Memory B cell (primary cell): Measurements from ENCODE around the gene RAB11A.
A peak's percentile ranks its signal among the peaks of the same experiment; 100 is the strongest.

Experiments
- ATAC-seq: fragments of 150-1000 bp; cut with Tn5 transposase; 2 replicates; pipeline ENCODE4 v1.10.0; 2021; ENCODE audit warnings: low read depth, mild to moderate bottlenecking, moderate library complexity
- DNase-seq, 2 donors: peaks; one replicate each; pipeline ENCODE4 v3.0.0; 2022; ENCODE audit warnings: low spot score in 2 of 2
- H3K27ac Mint-ChIP-seq: one replicate; pipeline ENCODE4 v1.8.0; 2022; ENCODE audit warnings: mild to moderate bottlenecking, moderate library complexity, mixed read lengths
- H3K27me3 Mint-ChIP-seq: one replicate; pipeline ENCODE4 v1.8.0; 2022; ENCODE audit warnings: mixed read lengths
- H3K36me3 Mint-ChIP-seq: one replicate; pipeline ENCODE4 v1.8.0; 2022; ENCODE audit warnings: mild to moderate bottlenecking, mixed read lengths
- H3K4me1 Mint-ChIP-seq: one replicate; pipeline ENCODE4 v1.8.0; 2022; ENCODE audit warnings: mixed read lengths
- H3K4me3 Mint-ChIP-seq: one replicate; pipeline ENCODE4 v1.8.0; 2022; ENCODE audit warnings: mild to moderate bottlenecking, moderate library complexity, mixed read lengths
- H3K9me3 Mint-ChIP-seq: one replicate; pipeline ENCODE4 v1.8.0; 2022; ENCODE audit warnings: mixed read lengths

RAB11A gene

DNA sequence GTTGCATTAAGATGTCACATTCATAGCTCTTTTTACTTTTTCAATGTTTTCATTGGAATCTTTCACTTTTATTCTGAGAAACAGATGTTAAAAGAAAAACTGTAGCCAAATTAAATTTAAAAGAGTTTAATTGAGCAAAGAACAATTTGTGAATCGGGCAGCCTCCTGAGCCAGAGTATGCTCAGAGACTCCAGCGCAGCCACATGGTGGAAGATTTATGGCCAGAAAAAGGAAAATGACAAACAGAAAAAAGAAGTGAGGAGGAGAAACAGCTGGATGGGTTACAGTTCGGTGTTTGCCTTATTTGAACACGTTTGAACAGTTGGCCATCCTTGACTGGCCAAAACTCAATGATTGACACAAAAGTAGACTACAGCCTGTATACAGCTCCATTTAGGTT lies 33.8 kb upstream of the RAB11A start:
- Mint-ChIP-seq H3K36me3 (no peaks in the 10 kb centered on the region), H3K9me3 (no peaks in the 10 kb centered on the region), H3K27me3 (no peaks in the 10 kb centered on the region), H3K27ac (peak overlapping the region; percentile 39), H3K4me1 (peaks cover 18% of the 10 kb centered on the region), H3K4me3 (no peak overlapping the region)
- DNase-seq (no peak), ATAC-seq (no peak)

DNA sequence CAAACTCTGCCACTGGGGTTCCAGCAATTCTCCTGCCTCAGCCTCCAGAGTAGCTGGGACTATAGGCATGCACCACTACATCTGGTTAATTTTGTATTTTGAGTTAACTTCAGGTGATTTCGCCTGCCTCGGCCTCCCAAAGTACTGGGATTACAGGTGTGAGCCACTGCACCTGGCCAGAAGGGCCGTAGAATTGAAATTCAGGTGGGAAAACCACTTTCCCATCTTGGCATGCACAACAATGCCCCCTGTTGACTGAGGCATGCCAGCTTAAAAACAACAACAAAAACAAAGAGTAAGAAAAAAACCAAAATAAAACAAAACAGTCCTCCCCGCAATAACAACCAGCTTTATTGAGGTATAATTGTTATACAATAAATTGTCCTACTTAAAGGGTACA lies 32.6 kb upstream of the RAB11A start:
- Mint-ChIP-seq H3K4me1 (peaks cover 17% of the 10 kb centered on the region), H3K9me3 (no peaks in the 10 kb centered on the region), H3K27me3 (no peaks in the 10 kb centered on the region), H3K27ac (no peak overlapping the region), H3K36me3 (no peaks in the 10 kb centered on the region), H3K4me3 (no peak overlapping the region)
- DNase-seq (no peak), ATAC-seq (no peak)

DNA sequence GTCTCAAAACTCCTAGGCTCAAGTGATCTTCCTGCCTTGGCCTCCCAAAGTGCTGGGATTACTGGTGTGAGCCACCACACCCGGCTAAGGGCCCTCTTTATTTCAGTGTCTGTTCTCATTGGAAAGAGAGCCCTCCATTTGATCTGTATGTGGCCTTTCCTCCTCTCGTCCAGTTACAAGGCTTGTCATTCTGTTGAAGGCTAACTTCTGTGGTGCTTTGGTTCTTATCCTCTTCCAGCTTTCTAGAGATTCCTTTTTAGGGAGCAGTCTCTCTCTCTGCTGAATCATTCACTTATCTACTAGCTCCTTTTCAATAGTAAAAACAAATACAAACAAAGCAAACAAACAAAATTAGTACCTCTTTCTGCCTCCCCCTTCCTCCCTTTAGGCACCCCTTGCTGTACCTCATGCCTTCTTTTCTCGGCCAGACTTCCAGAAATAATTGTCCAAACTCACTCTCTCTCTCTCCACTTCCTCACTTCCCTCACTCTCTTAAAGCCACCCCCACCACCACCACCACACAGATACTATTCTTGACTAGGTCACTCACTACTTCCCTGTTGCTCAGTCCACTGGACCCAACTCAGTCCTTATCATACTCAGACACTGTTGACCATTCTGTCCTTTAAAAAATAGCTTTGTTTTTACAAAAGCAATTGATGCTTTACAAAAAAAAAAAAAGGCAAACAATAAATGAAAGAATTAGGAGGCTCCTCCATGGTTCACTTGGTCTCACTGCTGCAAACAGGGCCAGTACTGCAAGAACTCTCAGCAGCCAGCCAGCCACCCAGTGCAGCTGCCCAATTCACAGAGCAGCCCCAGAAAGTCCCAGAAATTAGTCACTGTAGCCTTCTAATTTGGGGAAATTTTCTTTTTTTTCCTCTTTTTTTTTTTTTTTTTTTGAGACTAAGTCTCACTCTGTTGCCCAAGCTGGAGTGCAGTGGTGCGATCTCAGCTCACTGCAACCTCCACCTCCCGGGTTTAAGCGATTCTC lies 31.7 kb upstream of the RAB11A start:
- Mint-ChIP-seq H3K27ac (no peak overlapping the region), H3K9me3 (no peaks in the 10 kb centered on the region), H3K4me3 (no peak overlapping the region), H3K36me3 (no peaks in the 10 kb centered on the region), H3K27me3 (no peaks in the 10 kb centered on the region), H3K4me1 (peaks cover 16% of the 10 kb centered on the region)
- ATAC-seq = no peak
- no peak for DNase-seq

GRCh38 chr15:65839354-65839901 lies 29.9 kb upstream of the RAB11A start:
- no peaks in the 10 kb centered on the region for H3K9me3 Mint-ChIP-seq
- H3K36me3 Mint-ChIP-seq = no peaks in the 10 kb centered on the region
- DNase-seq (no peak), ATAC-seq (no peak)
- no peak overlapping the region for H3K27ac Mint-ChIP-seq
- H3K4me3 Mint-ChIP-seq = no peak overlapping the region
- H3K27me3 Mint-ChIP-seq = no peaks in the 10 kb centered on the region
- peaks cover 6% of the 10 kb centered on the region for H3K4me1 Mint-ChIP-seq

DNA sequence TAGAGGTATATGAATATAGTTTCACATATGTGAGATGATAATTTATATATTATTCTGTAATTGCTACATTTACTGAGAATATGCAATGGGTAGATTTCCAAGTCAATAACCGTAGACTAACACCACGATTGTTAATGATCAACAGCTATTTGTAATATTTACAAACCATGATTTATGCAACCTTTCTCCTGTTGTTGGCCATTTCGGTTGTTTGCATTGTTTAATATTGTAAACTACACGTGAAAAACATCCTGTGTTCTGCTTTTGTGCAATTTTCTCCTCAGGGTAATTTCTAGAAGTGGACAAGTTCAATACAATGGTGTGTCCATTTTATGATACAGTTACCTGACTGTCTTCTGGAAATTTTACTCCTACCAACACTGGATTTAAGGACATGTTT lies 29.3 kb upstream of the RAB11A start:
- no peaks in the 10 kb centered on the region for H3K36me3 Mint-ChIP-seq
- H3K9me3 Mint-ChIP-seq = no peaks in the 10 kb centered on the region
- ATAC-seq = no peak
- peaks cover 6% of the 10 kb centered on the region for H3K4me1 Mint-ChIP-seq
- no peak overlapping the region for H3K4me3 Mint-ChIP-seq
- H3K27me3 Mint-ChIP-seq = no peaks in the 10 kb centered on the region
- no peak for DNase-seq
- no peak overlapping the region for H3K27ac Mint-ChIP-seq

GRCh38 chr15:65841121-65841930 lies 28.0 kb upstream of the RAB11A start:
- Mint-ChIP-seq H3K27me3 (no peaks in the 10 kb centered on the region), H3K4me3 (no peak overlapping the region), H3K9me3 (no peaks in the 10 kb centered on the region), H3K27ac (no peak overlapping the region), H3K36me3 (no peaks in the 10 kb centered on the region), H3K4me1 (peaks cover 6% of the 10 kb centered on the region)
- no peak for DNase-seq
- ATAC-seq = no peak

DNA sequence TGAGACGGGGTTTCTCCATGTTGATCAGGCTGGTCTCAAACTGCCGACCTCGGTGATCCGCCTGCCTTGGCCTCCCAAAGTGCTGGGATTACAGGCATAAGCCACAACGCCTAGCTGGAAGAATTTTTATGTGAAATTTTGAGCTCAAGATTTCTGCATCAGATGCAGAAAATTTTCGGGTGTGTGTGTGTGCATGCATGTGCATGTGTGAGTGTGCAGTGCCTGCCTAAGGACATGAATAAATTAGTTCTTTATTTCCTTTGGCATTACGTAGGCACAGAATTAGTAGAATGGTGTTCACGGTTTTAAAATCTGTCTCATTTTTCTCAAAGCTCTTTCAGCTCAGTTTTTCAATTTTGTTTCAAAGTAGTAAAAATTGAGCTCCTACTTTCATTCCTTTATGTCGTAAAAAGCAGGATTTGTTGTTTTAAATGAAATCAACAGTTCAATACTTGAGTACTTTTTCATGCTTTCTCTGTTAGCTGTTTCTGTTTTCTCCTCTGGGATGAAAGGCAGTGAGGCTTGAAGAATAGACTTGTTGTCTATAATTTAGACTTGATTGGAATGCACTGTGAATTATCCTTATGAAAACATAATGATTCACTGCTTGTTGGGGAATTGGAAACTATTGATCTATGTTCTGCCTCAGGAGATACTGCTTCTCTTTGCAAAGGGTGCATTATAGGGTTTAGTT lies 23.3 kb upstream of the RAB11A start:
- H3K4me1 Mint-ChIP-seq = no peaks in the 10 kb centered on the region
- no peak for ATAC-seq
- H3K27ac Mint-ChIP-seq = no peak overlapping the region

GRCh38 chr15:65847989-65848388 lies 21.3 kb upstream of the RAB11A start:
- H3K27me3 Mint-ChIP-seq = peaks cover 3% of the 10 kb centered on the region
- H3K36me3 Mint-ChIP-seq = no peaks in the 10 kb centered on the region
- DNase-seq (no peak), ATAC-seq (no peak)
- H3K9me3 Mint-ChIP-seq = no peaks in the 10 kb centered on the region
- no peaks in the 10 kb centered on the region for H3K4me1 Mint-ChIP-seq
- no peak overlapping the region for H3K27ac Mint-ChIP-seq
- no peak overlapping the region for H3K4me3 Mint-ChIP-seq

More for the DNA sequence above, 23.3 kb upstream of the RAB11A start:
- Mint-ChIP-seq H3K36me3 (no peaks in the 10 kb centered on the region), H3K4me3 (no peak overlapping the region), H3K9me3 (no peaks in the 10 kb centered on the region), H3K27me3 (peaks cover 3% of the 10 kb centered on the region)
- DNase-seq = no peak

- Mint-ChIP-seq H3K36me3 (no peaks in the 10 kb centered on the region), H3K27me3 (peaks cover 3% of the 10 kb centered on the region), H3K4me3 (no peak overlapping the region), H3K4me1 (peaks cover 4% of the 10 kb centered on the region), H3K9me3 (no peaks in the 10 kb centered on the region), H3K27ac (no peak overlapping the region)
- ATAC-seq (no peak), DNase-seq (no peak)
These were observed 17.3 kb upstream of the RAB11A start for GRCh38 chr15:65851981-65852380.

DNA sequence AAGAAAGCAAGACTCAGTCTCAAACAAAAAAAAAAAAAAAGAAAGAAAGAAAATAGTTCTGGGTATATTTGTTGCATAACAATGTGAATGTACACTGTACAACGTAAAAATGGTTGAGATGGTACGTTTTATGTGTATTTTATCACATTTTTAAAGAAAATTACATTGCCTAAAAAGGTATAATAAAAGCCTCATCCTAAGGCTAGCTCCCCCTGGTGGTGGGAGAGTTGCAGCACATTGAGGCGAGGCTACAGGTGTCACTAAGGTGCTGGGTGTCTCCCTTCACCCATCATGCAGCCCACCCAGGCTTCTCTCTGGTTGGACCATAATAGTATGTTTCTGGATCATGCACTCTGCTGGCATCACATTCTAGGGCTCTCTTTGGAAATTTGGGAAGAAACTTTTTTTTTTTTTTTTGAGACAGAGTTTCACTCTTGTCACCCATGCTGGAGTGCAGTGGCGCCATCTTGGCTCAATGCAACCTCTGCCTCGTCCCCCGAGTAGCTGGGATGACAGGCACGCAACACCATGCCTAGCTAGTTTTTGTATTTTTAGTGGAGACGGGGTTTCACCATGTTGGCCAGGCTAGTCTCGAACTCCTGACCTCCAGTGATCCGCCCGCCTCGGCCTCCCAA lies 12.4 kb upstream of the RAB11A start:
- peak; percentile 89 for ATAC-seq
- no peak overlapping the region for H3K27ac Mint-ChIP-seq
- no peaks in the 10 kb centered on the region for H3K36me3 Mint-ChIP-seq
- H3K27me3 Mint-ChIP-seq = no peaks in the 10 kb centered on the region
- H3K9me3 Mint-ChIP-seq = no peaks in the 10 kb centered on the region
- H3K4me3 Mint-ChIP-seq = no peak overlapping the region
- peaks cover 12% of the 10 kb centered on the region for H3K4me1 Mint-ChIP-seq
- peak; percentile 77 to 81 for DNase-seq

- Mint-ChIP-seq H3K27ac (peak overlapping the region; percentile 10), H3K9me3 (no peaks in the 10 kb centered on the region), H3K4me1 (peaks cover 15% of the 10 kb centered on the region), H3K27me3 (no peaks in the 10 kb centered on the region), H3K4me3 (no peak overlapping the region), H3K36me3 (no peaks in the 10 kb centered on the region)
- DNase-seq (no peak), ATAC-seq (no peak)
These were observed 11.4 kb upstream of the RAB11A start for GRCh38 chr15:65857718-65858402.

- Mint-ChIP-seq H3K4me3 (peak overlapping the region; percentile 27), H3K27ac (peak overlapping the region; percentile 38)
These were observed 6.6 kb upstream of the RAB11A start for GRCh38 chr15:65862682-65863081.

DNA sequence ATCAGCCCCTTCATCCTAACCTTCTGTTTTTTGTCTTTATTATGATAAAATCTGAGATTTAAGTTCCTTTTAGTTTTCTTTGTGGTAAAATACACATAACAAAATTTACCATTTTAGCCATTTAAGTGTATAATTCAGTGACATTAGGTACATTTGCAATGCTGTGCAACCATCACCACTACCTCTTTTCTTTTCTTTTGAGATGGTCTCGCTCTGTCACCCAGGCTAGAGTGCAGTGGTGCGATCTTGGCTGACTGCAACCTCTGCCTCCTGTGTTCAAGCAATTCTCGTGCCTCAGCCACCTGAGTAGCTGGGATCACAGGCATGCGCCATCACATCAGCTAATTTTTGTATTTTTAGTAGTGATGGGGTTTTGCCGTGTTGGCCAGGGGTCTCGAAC lies 6.2 kb upstream of the RAB11A start:
- Mint-ChIP-seq H3K4me1 (peaks cover 9% of the 10 kb centered on the region), H3K9me3 (no peaks in the 10 kb centered on the region), H3K27me3 (no peaks in the 10 kb centered on the region), H3K27ac (peak overlapping the region; percentile 38), H3K36me3 (no peaks in the 10 kb centered on the region), H3K4me3 (no peak overlapping the region)
- DNase-seq (no peak), ATAC-seq (peak; percentile 72)

More at GRCh38 chr15:65862682-65863081, 6.6 kb upstream of the RAB11A start:
- Mint-ChIP-seq H3K4me1 (peaks cover 11% of the 10 kb centered on the region), H3K9me3 (no peaks in the 10 kb centered on the region), H3K27me3 (no peaks in the 10 kb centered on the region), H3K36me3 (no peaks in the 10 kb centered on the region)
- ATAC-seq (peak; percentile 90), DNase-seq (peak; percentile 29)
